Measurements from ENCODE around the gene EGFR.

EGFR gene

DNA sequence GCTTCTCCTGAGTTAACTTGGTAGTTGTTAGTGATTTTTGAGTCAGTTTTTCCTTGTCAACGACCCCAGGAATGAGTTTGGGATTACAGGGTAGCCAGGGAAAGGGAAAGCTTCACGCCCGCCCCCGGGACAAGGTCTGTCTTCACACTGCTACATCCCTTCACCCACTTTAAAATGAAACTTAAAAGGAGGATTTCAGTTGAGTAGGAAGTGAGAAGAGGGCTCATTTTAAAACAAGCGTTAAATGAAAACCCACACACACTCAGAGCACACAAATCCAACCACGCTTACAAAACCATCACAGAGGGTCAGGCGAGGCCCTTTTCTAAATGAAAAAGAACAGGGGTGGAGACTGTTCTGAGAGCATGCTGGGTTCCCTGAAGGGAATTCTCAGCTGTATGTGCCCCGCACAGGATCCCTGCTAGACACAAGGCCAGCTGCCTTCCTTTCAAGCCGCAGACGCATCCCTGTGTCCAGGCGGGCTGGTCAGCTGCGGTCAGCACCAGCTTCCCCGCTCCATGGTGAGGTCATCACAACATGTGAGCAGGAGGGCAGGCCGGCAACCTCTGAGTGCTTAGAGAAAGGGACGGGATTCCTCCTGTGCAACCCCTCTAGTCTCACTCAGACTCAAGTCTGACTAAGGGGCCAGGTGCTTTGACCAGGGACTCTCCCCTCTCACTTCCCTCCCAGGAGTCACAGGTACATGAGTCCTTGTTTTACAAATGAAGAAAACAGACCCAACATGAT lies 111.8 kb downstream of the EGFR start:
- no peak for DNase-seq

DNA sequence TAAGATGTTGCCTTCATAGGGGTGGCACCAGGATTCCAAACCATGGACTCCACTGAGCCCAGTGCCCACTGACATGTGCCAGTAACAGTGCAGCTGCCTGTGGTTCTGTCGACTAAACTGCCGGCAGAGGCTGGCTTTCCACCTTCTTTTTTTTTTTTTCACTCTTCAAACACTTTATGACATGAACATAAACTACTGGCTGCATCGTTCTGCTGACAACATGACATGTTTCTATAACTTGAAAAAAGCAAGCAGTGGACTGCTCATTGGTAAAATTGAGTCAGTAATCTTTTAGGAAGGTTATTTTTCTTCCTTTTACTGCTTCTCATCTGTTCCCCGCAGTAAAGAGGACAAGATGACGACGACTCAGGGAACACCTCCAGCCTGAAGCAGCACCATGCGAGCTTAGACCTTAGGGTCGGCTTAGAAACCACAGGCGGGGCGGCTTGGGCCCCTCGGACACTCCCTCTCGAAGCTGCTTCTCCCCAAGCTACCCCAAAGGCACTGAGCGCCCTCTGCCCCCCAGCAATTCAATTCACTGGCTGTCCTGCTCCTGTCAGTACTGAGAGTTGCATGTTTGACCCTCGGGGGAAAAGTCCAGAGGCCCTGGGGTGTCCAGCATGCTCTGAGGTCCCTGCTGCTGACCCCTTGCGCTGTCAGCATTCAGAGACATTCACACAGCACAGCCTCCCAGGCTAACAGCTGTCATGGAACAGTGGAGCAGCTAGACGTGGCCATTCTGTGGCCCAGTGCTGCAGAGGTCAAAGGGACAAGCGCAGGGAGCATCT lies 112.5 kb downstream of the EGFR start:
- no peak for DNase-seq

DNA sequence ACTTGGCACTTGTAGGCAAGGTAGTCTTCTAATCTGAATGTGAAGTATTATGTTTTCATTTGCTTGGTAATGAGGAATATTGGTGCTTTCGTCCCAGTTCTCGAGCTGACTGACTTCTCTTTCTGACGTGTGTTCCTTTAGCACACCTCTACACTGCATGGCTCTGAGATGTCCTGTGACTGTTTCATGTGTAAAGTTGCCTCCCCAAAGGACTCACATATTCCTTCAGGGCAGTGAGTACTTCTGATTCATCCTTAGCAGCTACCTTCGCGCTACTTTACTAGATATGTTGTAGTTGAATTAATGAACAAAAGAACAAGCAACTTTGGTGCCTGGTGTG lies 113.7 kb downstream of the EGFR start:
- DNase-seq = no peak

DNA sequence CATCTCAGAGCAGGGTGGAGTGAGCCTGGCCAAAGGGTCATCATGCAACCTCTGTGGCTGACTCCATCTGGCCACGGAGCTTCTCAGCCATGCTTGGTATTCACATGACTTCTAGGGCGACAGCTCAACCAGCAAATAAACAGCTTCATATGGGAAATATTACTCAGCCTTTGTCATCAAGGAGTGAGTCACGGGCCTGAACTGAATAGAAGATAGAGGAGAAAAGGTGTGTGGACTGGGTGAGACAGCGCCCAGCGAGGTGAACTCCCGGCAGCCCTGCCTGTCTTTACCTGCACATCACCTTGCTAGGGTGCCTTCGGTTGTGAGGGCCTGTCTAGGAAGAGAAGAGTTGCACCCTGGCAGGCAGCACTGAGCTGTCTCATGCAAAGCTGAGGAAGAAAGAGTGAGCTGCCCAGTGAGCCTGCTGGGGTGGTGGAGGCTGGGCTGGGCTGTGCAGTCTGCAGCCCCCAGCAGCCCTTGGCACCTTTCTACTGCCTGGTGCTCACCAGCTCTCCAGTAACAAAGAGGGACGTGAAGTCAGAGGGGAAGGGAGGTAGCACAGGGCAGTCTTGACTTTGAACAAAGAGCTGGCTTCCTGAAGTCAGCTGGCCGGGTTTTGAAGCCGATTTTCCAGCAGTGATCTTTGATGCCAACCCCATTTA lies 114.2 kb downstream of the EGFR start:
- peak; percentile 84 for DNase-seq

DNA sequence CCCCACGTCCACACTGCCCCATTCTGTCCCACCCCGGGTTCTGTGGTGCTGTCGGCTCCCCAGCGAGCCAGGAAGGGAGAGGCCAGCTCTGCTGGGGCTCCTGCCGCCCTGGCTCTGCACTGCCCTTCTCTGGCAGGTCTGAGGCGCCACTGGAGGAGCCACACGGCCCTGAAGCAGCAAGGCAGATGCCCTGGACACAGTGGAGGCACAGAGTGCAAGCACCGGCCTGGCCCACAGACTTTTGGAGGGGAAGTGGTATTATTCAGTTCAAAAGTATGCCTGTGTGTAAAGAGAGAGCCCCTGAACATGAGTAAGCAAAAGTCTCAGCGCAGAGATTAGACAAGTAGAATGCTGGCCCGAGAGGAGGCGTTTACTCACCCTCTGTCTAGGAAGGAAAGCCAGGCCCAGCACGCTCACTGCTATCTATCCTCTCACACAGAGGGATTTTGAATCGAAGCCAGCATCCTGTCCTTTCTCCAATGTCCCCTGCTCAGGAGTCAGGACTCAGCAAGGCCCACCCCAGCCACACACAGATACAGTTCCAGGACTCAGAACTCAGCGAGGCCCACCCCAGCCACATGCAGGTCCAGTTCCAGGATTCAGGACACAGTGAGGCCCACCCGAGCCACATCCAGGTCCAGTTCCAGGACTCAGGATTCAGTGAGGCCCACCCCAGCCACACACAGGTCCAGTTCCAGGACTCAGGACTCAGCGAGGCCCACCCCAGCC lies 115.0 kb downstream of the EGFR start:
- no peak for DNase-seq

DNA sequence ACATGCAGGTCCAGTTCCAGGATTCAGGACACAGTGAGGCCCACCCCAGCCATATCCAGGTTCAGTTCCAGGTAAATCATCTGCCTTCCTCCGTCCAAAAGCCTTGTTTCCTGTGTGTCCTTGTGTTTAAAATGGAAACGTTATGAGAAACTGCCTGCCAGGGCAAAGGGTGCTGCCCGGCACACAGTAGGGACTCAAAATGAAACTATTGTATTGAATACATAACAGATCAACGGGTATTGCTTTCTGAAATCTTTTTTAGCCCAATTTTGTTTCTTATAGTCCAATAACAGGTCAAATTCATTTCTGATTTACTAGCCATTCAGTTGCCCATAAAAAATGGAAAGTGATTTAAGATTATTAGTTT lies 115.5 kb downstream of the EGFR start:
- no peak for DNase-seq

DNA sequence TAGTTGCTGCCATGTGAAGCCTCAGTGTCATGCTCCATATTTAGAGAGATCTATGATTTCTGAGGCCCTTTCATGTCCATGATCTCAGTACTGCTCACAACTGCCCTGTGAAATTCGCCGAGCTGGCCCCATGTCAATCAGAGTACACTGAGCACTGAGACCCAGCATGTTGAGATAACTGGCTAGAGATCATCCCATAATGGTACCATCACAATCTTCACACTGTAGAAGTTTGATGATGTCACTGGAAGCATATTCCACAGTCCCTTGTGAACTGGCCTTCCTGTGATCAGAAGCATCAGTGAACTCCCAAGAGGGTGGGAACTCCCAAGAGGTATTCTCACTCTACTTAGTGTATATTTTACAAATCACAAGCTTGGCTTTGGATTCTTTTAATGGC lies 116.0 kb downstream of the EGFR start:
- no peak for DNase-seq

DNA sequence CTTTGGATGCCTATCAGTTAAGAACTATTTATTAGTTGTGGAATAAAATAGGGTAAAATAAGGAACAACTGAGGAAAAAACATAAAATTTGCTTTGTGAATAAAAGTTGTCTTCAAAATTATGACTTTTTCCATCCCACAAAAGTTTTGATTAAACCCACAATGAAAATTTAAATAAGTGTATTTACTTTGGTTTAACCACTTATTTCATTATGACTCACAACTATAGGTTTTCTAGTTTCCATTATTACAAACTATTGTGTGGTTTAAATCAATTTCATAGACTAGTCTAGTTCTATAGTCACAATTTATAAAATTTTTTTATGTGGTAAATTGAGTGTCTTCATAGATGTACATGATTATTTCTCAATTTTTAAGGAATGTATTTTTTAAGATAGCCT lies 116.6 kb downstream of the EGFR start:
- no peak for DNase-seq

DNA sequence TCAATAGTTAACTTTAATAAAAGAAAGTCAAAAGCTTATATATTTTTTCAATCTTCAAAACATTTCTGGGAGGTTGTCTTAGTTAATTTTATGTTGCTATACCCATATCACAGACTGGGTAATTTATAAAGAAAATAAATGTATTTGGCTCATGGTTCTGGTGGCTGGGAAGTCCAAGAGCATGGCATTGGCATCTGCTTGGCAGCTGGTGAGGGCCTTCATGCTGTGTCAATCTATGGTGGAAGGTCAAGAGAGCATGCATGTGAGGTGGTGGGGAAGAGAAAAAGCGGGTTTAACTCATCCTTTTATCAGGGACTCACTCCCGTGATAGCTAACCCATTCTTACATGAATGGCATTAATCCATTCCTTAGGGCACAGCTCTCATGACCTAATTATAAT lies 119.8 kb downstream of the EGFR start:
- no peak for DNase-seq

DNA sequence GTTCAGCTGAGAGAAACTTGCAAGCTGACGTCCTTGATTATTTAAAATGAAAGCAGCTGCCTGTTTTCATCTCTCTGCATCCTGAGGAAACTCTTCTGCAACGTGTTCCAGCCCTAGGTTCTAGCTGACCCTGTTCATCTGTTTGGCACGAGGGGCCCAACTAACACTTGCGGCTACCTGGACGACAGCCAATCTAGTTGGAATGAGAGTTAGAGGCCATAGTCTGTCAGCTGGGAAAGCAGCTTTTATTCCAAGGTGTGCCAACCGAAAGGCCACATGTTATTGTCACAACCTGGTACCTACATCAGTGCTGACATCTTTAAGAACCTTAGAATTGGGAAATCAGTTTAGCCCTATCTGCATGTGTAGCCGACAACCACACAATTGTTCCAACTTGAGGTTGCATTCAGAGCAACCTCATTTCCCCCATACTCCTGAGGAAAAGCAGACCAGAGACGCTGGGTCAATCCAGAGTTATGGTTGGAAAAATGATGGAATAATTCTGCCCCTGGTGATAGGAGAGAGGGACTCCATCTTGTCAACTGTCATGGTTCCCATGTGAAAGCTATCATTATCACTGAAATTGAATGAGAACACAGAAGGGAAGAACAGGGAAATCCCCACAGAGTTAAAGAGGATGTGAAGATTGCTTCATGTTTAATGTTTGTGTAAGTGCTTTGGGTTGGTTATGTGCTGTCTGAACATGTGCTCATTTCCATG lies 121.6 kb downstream of the EGFR start:
- no peak for DNase-seq

DNA sequence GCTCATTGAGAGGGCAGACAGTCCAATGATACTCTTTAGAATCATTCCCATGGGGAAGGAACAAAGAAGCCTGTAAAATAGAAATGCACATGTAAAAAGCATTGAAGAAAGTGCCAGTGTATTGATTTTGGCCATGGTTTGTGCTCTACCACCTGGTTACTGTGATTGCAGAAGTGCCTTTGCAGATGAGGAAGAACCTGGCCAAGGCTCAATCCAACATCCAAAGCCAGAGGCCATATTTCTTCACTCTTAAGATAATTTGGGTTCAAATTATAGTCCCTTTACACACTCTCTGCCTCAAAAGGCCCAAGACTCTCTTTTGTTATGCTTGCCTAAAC lies 122.1 kb downstream of the EGFR start:
- DNase-seq = no peak

DNA sequence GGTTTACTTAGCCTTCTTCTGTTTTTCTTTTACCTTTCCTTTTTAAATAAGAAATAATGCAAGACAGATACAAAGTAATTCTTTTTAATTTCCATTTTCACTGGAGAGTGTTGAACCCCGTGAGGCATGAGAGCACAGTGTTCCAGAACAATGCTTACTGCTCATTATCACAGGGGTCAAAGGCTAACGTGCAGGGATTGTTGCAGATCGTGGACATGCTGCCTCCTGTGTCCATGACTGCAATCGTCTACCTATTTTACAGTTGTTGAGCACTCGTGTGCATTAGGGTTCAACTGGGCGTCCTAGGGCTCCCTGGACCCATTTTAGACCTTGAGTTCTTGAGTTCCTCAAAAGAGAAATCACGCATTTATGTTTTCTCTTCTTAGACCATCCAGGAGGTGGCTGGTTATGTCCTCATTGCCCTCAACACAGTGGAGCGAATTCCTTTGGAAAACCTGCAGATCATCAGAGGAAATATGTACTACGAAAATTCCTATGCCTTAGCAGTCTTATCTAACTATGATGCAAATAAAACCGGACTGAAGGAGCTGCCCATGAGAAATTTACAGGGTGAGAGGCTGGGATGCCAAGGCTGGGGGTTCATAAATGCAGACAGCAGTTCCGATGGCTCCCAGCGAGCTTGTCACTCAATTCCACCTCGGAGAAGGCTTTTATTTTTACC lies 124.2 kb downstream of the EGFR start:
- DNase-seq = no peak

DNA sequence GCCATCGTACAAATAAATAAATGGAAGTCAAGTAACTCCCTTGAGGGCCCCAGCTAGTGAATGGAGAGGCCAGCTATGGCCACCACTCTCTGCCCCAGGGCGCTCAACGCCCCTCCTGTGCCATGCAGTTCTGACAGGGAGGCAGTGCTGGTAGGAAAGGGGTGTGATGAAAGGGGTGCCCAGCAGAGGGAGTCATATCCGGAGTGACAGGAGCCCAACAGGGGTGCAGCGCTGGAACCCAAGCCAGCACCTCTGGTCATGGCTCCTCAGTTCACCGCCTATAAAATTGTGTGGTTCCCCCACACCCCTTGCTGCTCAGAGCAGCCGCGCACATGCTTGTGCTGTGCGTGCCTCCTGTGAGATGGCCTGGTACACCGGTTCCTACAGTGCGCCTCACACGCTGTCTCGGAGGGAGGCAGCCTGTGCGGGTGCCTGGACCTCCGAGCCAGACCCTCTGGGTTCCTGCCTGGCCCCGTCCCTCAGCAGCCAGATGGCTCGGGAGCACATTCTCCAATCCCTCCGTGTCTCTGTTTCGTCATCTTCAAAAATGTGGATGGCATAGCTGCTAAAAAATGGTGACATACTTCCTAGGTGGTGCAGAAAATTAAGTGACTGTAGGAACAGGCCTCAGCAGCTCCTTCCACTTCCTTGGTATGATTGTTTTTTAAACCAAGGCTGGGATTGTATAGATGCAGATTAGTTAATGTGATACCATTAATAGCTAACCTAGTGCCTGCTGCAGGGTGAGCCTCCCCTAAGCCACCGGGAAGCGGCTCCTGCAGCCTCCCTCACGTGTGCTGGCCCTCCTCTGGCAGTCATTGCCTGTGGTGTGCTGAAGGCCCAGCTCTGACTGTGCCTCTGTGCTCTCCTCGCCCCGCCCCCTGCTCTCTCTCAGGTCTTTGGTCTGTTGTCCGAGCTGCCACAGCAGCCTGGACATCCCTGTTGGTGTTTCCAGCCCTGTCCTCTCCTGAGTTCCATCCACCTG lies 125.8 kb downstream of the EGFR start:
- DNase-seq = peak; percentile 12

DNA sequence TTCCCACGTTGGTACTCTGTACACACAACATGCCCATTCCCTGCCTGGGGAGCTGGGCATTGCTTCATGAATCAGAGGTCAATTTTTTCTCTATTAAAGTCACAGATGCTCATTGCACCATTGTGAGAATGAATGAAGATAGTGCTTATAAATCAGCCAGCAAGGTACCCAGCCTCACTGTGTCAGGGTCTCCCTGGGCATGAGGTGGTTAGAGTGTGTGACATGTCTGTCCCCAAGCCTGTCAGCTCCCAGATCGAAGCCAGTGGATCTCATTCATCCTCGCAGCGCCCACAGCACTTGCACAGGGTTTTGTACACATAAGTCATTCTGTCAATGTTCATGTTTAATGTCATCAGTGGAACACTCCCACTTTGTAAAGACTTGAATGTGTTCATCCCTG lies 126.8 kb downstream of the EGFR start:
- no peak for DNase-seq

DNA sequence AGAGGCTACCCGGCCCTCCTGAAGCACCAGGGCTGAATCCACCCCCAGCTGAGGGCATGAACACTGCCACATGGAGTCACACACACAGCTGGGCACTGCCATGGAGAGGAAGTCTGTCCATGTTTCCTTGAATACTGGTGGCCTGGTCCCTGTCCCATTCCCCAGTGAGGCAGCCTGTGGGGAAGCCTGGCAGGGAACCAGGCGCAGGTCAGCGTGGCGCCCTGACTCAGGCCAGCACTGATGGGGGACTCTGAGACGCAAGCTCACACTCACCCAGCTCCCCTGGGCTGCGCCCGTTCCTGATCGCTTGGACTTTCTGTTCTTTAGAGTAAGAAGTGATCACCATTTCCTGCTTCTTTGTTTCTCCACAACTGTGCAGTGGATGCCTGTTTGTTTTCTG lies 128.3 kb downstream of the EGFR start:
- DNase-seq = no peak

DNA sequence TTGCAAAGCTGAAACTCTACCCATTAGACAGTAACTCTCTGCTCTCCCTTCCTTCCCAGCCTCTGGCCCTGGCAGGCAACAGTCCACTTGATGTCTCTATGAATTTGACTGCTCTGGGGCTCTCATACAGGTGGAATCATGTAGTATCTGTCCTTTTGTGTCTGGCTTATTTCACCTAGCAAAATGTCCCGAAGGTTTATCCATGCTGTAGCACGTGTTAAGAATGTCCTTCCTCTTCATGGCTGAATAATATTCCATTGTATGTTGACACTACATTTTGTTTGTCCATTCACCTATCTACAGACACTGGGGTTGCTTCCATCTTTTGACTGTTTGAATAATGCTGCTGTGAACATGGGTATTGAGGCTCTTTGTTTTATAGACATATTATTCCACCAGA lies 128.9 kb downstream of the EGFR start:
- DNase-seq = no peak

DNA sequence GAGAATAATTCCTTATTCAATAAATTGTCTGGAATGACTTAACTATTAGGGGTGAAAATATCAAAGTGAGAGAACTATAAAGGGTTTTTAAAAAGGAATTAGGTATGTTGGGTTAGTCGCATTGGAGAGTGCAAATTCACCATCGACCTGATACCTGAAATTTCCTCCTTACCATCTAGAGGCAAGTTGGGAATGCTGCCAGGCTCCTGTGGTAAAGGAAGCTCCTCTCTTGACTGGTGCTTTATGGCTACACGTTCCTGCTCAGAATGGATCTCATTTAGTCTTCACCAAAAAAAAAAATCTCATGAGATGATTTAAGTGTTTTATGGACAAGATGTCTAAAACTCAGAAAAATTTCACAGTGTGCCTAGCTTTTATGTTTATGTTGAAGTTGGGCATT lies 129.8 kb downstream of the EGFR start:
- DNase-seq = no peak

DNA sequence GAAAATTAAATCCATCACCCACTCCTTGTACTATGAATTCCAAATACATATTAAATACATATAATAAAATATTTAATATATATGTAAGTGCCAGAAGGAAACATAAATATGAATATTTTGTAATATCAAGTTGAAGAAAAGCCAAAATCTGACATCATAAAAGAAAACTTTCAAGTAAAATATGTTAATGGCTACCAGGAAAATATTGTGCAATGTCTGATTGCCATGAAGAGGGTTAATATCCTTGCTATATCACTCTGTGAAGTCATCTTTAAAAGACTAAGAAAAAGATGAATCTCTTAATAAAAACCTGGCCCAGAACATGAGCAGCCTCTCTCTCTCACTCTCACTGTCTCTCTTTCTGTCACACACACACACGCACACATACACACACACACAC lies 130.2 kb downstream of the EGFR start:
- DNase-seq = no peak

DNA sequence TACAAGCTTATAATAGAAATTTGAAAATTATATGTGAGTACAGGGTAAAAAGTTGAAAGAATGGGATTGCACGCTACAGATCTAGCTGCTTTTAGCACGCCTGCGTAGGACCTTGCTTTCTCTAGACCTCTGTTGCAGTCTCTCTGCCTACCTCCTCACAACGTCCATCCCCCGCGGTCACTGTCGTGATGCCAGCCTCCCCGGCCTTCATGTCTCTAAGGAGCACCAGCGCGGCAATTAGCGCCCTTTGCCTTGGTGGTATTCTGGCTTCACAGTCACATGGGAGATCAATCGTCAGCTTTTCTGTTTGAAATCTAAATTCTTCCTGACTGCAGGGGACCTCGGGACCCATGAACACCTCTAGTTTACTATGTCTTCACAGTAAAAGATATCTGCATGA lies 131.3 kb downstream of the EGFR start:
- no peak for DNase-seq

DNA sequence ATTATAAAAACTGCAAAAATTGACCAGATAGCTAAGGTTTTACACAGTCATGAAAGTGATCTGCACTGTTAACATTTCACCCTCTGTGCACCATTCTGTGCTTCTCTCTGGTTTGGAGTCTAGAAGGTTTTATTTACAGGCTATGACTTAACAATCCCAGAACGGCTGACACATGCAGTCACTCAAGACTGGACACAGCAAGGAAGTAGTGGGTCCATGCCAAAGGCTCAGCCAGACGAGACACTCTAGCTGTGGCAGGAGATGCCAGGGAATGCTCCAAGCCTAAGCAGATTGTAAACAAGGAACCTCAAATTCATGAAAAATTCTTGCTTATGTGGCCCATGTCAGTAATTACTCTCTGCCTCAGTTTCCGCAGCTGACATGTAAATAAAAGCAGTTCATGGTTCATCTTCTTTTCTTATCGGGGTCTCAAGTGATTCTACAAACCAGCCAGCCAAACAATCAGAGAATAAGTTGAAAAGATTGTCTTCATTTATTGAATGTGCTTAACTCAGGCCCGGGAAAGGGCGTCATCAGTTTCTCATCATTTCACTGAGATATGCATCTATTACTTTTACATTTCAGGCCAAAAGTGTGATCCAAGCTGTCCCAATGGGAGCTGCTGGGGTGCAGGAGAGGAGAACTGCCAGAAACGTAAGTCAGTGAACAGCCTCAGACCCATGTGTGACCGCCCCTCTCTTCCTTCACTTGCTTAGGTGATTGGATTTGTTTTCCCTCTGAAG lies 132.1 kb downstream of the EGFR start:
- DNase-seq = no peak
